ENCODE measurements around the gene PHACTR1. TPM values are rescaled to one million over a fixed set of nuclear protein-coding genes. Genes with fewer than 3 reads are reported as not detected.

The PHACTR1 gene
- total and polyA plus RNA-seq, 2 of the 4 experiments (the other 2 are of a cell fraction): not detected

- no peak overlapping the region for H2AFZ ChIP-seq (replicated peaks; ENCODE audit: low read length, poor library complexity)
- H3K23ac ChIP-seq (ENCODE audit: low read depth, low read length): no peak overlapping the region
- H3K27me3 ChIP-seq (ENCODE audit: control insufficient read depth, insufficient read depth, low read length): no peaks in the 10 kb centered on the region
- no peak overlapping the region for H3K14ac ChIP-seq (replicated peaks; ENCODE audit: low read depth, low read length)
- no TSS peak for BruUV-seq (replicated peaks)
- intact Hi-C loops (cut with micrococcal nuclease): no loop called here
- in situ Hi-C loops (cut with MboI; ENCODE audit: low sequenced_read_pairs): no loop called here
- no peak overlapping the region for H4K5ac ChIP-seq (ENCODE audit: low read depth, low read length)
- no peak overlapping the region for H2AK5ac ChIP-seq (ENCODE audit: low read depth, low read length)
- H4K8ac ChIP-seq (ENCODE audit: low read depth in 2 of 2, low read length in 2 of 2): no peak overlapping the region
- ChIA-PET CTCF (no interaction called here), POLR2A (ENCODE audit: unreplicated experiment) (no interaction called here)
- no peak overlapping the region for H3K56ac ChIP-seq (ENCODE audit: extremely low read depth, insufficient read depth, low read length)
- TF ChIP-seq SMC3 (IDR thresholded peaks at IDR 0.05; ENCODE audit: low read depth, low read length) (no peak), RFX5 (IDR thresholded peaks at IDR 0.05; ENCODE audit: low read depth, low read length) (no peak), NFE2L2 (IDR thresholded peaks at IDR 0.05; ENCODE audit: low read depth, low read length) (no peak), BHLHE40 (IDR thresholded peaks at IDR 0.05; ENCODE audit: low read depth, low read length) (no peak), MAFK (IDR thresholded peaks at IDR 0.05; ENCODE audit: low read depth, low read length) (no peak), ELK1 (IDR thresholded peaks at IDR 0.05; ENCODE audit: borderline replicate concordance, low read depth, low read length) (no peak), MXI1 (IDR thresholded peaks at IDR 0.05; ENCODE audit: borderline replicate concordance, low read depth, low read length) (no peak), USF2 (IDR thresholded peaks at IDR 0.05; ENCODE audit: low read depth, low read length) (no peak), CTCF (conservative IDR thresholded peaks at IDR 0.05; ENCODE audit: low read depth, low read length) (no peak), MAZ (IDR thresholded peaks at IDR 0.05; ENCODE audit: borderline replicate concordance, low read depth, low read length) (no peak), RCOR1 (IDR thresholded peaks at IDR 0.05; ENCODE audit: insufficient replicate concordance, low read length) (no peak)
- H2BK120ac ChIP-seq (ENCODE audit: low read depth, low read length): no peak overlapping the region
- DNase-seq (no peak), ATAC-seq (ENCODE audit: low read depth) (no peak)
- H3K4me1 ChIP-seq (ENCODE audit: control insufficient read depth, insufficient read depth, low read length): no peaks in the 10 kb centered on the region
- no peaks in the 10 kb centered on the region for H4K20me1 ChIP-seq (ENCODE audit: insufficient read depth, low read length)
- H3K9me1 ChIP-seq (ENCODE audit: insufficient read depth, low read length): no peaks in the 10 kb centered on the region
- no peak overlapping the region for H3K9ac ChIP-seq (ENCODE audit: low read depth, low read length)
- no peak overlapping the region for H2AK9ac ChIP-seq (replicated peaks; ENCODE audit: low read depth, low read length, poor library complexity)
- H3K4me3 ChIP-seq (ENCODE audit: insufficient read depth, low read depth, low read length): no peak overlapping the region
- no peak overlapping the region for H3K4me2 ChIP-seq (ENCODE audit: low read depth, low read length)
- no peaks in the 10 kb centered on the region for H3K79me1 ChIP-seq (ENCODE audit: low read depth in 1 of 2, low read length in 2 of 2)
- H2BK20ac ChIP-seq (ENCODE audit: low read depth, low read length): no peak overlapping the region
- dilution Hi-C loops (cut with HindIII; ENCODE audit: low sequenced_read_pairs, unreplicated experiment): no loop called here
- no peak overlapping the region for H2BK5ac ChIP-seq (ENCODE audit: low read depth, low read length, poor library complexity, severe bottlenecking)
- peaks cover 6% of the 10 kb centered on the region for H3K9me3 ChIP-seq (ENCODE audit: control insufficient read depth, insufficient read depth, low read length)
- no peaks in the 10 kb centered on the region for H3K36me3 ChIP-seq (ENCODE audit: control insufficient read depth, insufficient read depth, low read length)
- H3K4ac ChIP-seq (ENCODE audit: low read depth, low read length): no peak overlapping the region
- no peak overlapping the region for H3K27ac ChIP-seq (ENCODE audit: insufficient read depth, low read length)
- H3K18ac ChIP-seq (ENCODE audit: low read depth, low read length): no peak overlapping the region
- WGBS, 2 experiments (ENCODE audit: extremely low coverage in 2 of 2, insufficient read length in 1 of 2): no CpG with 5 or more reads among the region's 3 CpGs
- no peak overlapping the region for H4K91ac ChIP-seq (ENCODE audit: insufficient read depth, low read depth, low read length)
- H2BK15ac ChIP-seq (ENCODE audit: low read depth, low read length): no peak overlapping the region
Observed at GRCh38 chr6:12991435-12991834, 274.9 kb downstream of the PHACTR1 start.
